Fibroblast of the aortic adventitia (primary cell): ENCODE results near the gene SLC13A4. TPM values are rescaled to one million over a fixed set of nuclear protein-coding genes. Genes with fewer than 3 reads are reported as not detected.
"Not testable (repeated sequence)": the region's sequence is repeated elsewhere in the genome, so short reads cannot be mapped to it uniquely, and the experiment has no call there.

Source experiments
- DNase-seq: peaks from one replicate; pipeline ENCODE4 v3.0.0-alpha.2; 2010; ENCODE audit warnings: low read depth
- H3K4me3 ChIP-seq: 2 replicates; pipeline ENCODE4 v1.5.1; 2011; ENCODE audit warnings: low read depth, mild to moderate bottlenecking, control low read depth, low read length, moderate library complexity
- total RNA-seq: library from RNA; depleted of rRNA; stranded (reverse); fragments of >200 nt; gene quantifications from 2 replicates; pipeline ENCODE4 v1.2.3, GENCODE V29; 2012; ENCODE audit warnings: low replicate concordance
- TF ChIP-seq, protein P1 (sequence below): IDR thresholded peaks from 2 replicates; pipeline ENCODE4 v1.5.1; 2011; ENCODE audit warnings: mild to moderate bottlenecking, low read length, control low read depth, inconsistent platforms; ENCODE audit not compliant: insufficient read depth

The SLC13A4 gene
- total RNA-seq, 1 donor, result 0.99 TPM

DNA sequence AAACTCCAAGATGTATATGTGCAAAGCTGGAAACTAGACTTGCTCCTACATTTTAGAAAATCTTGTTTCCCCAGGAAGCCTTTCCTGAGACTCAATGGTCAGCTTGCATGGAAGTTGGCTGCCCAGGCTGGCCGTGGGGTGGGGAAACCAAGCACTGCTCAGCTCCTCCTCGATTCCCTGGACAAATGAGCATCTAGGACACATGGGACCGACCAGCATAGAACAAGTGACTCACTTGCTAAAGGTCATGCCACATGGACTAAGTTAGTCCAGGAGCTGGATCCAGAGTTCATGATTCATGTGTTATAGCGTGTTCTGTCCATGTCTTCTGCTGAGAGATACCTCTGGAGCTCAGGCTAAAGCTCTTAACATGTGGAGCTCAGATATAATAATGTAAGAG, 14.4 kb upstream of the SLC13A4 start:
- DNase-seq, result no peak
- TF ChIP-seq, protein P1, sequence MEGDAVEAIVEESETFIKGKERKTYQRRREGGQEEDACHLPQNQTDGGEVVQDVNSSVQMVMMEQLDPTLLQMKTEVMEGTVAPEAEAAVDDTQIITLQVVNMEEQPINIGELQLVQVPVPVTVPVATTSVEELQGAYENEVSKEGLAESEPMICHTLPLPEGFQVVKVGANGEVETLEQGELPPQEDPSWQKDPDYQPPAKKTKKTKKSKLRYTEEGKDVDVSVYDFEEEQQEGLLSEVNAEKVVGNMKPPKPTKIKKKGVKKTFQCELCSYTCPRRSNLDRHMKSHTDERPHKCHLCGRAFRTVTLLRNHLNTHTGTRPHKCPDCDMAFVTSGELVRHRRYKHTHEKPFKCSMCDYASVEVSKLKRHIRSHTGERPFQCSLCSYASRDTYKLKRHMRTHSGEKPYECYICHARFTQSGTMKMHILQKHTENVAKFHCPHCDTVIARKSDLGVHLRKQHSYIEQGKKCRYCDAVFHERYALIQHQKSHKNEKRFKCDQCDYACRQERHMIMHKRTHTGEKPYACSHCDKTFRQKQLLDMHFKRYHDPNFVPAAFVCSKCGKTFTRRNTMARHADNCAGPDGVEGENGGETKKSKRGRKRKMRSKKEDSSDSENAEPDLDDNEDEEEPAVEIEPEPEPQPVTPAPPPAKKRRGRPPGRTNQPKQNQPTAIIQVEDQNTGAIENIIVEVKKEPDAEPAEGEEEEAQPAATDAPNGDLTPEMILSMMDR, result no peak
- no peak overlapping the region for H3K4me3 ChIP-seq

DNA sequence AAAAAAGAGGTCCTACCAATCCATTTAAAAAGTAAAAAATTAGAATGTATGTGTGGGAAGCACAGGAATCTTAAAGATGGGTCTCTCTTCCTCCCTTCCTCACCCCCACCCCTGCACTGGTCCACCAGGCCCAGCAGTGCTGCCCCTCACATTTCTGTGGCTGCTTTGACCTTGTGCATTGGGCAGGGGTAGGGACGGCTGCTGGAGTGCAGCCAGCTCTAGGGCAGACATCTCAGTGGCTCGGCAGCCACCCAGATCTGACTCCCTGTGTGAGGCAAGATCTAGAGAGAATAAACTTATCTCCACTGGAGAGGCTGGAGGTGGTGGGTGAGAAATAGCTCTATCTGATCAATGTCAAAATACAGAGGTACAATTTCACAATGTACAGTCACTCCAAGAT, 13.9 kb upstream of the SLC13A4 start:
- TF ChIP-seq, protein P1, result no peak
- H3K4me3 ChIP-seq, result no peak overlapping the region
- no peak for DNase-seq

DNA sequence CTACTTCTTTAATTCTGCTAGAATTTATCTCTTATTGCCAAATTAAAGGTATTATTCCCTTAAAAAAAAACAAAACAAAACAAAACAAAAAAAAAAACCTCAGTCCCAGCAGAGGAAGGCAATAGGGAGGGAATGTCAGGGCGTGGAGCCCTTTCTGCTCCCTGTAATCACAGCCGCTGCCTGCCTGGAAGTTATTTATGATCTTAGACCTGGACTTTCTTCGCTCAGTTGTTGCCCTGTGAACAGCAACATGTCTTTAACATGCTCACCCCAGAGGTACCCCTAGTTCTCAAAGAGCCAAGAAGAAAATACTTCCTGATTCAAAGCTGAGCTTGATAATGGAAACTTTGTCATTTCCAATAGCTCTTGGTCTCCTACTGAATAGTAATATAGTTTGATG, 12.9 kb upstream of the SLC13A4 start:
- H3K4me3 ChIP-seq, result no peak overlapping the region
- DNase-seq, result no peak
- TF ChIP-seq, protein P1, result no peak

- DNase-seq, H3K4me3 ChIP-seq: not testable (repeated sequence)
These were observed 9.3 kb upstream of the SLC13A4 start for GRCh38 chr7:135737306-135737647.

- no peak overlapping the region for H3K4me3 ChIP-seq
- no peak for DNase-seq
- TF ChIP-seq, protein P1, result no peak
These were observed 8.8 kb upstream of the SLC13A4 start for GRCh38 chr7:135736586-135737305.

DNA sequence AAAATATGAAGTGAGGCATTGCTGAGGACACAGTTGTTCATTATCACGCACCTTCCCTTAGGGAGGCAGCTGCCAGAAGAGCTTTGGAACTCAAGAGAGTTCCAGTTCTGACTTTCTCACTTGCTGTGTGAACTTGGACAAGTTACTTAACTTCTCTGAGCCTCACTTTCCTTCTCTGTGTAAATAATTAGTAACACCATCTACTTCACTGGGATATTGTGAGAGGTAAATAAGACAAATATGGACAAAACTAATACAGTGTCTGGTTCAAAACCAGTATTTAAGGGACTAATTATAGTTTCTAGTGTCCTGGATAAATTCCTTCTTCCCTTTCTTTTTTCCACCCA, 6.3 kb upstream of the SLC13A4 start:
- no peak overlapping the region for H3K4me3 ChIP-seq
- no peak for DNase-seq
- TF ChIP-seq, protein P1, result no peak

- DNase-seq, result no peak
These were observed 5.8 kb upstream of the SLC13A4 start for GRCh38 chr7:135733603-135734342.

More at GRCh38 chr7:135733603-135734342, 5.8 kb upstream of the SLC13A4 start:
- TF ChIP-seq, protein P1, result no peak
- no peak overlapping the region for H3K4me3 ChIP-seq
